BJ (cell line): ENCODE measurements around the gene TBC1D17. TPM values are rescaled to one million over a fixed set of nuclear protein-coding genes. Genes with fewer than 3 reads are reported as not detected.

ENCODE experiments used
- CTCF ChIA-PET: fragments of 350-600 bp; formaldehyde crosslinking; extraction: SDS; loops from one replicate; lab custom pipeline; 2021; ENCODE audit warnings: antibody characterized with exemption, inconsistent platforms; lab: Yijun Ruan, JAX
- POLR2A ChIA-PET: fragments of 300-600 bp; sonication (Branson Sonifier 250); formaldehyde crosslinking; extraction: SDS; loops from one replicate; lab custom pipeline; 2021; ENCODE audit warnings: antibody characterized with exemption; lab: Charles Lee
- DNase-seq: peaks from one replicate; pipeline ENCODE4 v3.0.0-alpha.2; 2011; ENCODE audit warnings: low read depth
- H3K27me3 ChIP-seq: 2 replicates; pipeline ENCODE4 v1.6.0; 2011; ENCODE audit warnings: low read length; ENCODE audit not compliant: control insufficient read depth, insufficient read depth
- H3K36me3 ChIP-seq: 2 replicates; pipeline ENCODE4 v1.5.1; 2011; ENCODE audit warnings: low read length; ENCODE audit not compliant: control insufficient read depth, insufficient read depth
- H3K4me3 ChIP-seq: 2 replicates; pipeline ENCODE4 v1.5.1; 2011; ENCODE audit warnings: low read depth, mild to moderate bottlenecking, control low read depth, low read length
- polyA plus RNA-seq: library from polyadenylated mRNA; depleted of rRNA; stranded (reverse); fragments of >200 nt; gene quantifications from 2 replicates; pipeline ENCODE4 v1.2.3, GENCODE V29; 2011
- TF ChIP-seq, protein P1 (sequence below): IDR thresholded peaks from 2 replicates; pipeline ENCODE4 v1.5.1; 2011; ENCODE audit warnings: low read depth, mild to moderate bottlenecking, control low read depth, inconsistent platforms, low read length, moderate library complexity; ENCODE audit not compliant: insufficient read depth

Gene TBC1D17
- polyA plus RNA-seq, 1 experiment, result 26.7 TPM

DNA sequence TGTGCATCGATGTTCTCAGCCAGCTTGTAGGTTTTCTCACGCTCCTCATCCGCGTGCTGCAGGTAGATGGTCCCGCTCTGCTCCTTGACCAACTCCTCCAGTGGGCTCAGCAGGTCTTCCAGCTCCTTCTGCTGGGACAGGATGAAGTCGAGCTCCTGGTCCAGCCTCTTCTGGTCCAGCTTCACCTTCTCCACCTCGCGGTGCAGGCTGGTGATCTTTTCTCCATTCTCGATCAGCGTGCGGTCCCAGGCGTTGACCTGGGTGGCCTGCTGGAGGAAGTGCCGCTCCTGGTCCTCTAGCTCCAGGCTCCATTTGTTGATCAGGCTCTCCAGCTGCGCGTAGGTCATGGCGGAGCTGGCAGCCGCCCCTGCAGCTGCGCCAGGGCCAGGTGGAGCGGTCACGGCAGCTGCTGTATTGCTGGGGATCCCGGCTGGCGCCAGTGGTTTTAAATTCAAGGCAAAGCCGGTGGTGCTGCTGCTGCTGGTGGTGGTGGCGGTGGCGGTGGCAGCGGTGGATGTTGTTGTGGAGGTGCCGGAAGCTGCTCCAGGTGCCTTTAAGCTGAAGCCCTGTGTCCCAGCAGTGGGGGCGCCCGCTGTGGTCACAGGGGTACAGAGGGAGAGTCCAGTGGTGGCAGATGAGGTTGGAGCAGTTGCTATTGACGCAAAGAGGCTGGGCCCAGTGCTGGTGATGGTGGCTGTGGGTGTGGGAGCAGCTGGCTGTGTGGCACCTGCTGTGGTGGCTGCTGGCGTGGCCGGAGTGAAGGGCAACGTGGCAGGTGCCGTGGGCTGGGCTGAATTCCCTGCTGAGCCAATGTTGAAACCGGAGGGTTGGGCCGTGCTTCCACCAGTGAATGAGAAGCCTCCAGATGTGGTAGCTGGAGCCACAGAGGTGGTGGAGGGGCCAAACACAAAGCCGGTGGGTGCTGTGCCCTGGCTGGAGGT lies 31.2 kb downstream of the TBC1D17 start:
- Histone ChIP-seq H3K4me3 (no peak overlapping the region), H3K27me3 (no peaks in the 10 kb centered on the region), H3K36me3 (peaks cover 26% of the 10 kb centered on the region)
- TF ChIP-seq, protein P1, sequence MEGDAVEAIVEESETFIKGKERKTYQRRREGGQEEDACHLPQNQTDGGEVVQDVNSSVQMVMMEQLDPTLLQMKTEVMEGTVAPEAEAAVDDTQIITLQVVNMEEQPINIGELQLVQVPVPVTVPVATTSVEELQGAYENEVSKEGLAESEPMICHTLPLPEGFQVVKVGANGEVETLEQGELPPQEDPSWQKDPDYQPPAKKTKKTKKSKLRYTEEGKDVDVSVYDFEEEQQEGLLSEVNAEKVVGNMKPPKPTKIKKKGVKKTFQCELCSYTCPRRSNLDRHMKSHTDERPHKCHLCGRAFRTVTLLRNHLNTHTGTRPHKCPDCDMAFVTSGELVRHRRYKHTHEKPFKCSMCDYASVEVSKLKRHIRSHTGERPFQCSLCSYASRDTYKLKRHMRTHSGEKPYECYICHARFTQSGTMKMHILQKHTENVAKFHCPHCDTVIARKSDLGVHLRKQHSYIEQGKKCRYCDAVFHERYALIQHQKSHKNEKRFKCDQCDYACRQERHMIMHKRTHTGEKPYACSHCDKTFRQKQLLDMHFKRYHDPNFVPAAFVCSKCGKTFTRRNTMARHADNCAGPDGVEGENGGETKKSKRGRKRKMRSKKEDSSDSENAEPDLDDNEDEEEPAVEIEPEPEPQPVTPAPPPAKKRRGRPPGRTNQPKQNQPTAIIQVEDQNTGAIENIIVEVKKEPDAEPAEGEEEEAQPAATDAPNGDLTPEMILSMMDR, result no peak
- POLR2A ChIA-PET, result interaction anchor here (0.6 kb wide), 1 partner anchor 45 kb away, joined by 3 read pairs; no protein-coding TSS in a partner anchor
- CTCF ChIA-PET, result interaction anchor here (1.8 kb wide), 1 partner anchor 18 kb away, joined by 7 read pairs; no protein-coding TSS in a partner anchor
- DNase-seq, result no peak

DNA sequence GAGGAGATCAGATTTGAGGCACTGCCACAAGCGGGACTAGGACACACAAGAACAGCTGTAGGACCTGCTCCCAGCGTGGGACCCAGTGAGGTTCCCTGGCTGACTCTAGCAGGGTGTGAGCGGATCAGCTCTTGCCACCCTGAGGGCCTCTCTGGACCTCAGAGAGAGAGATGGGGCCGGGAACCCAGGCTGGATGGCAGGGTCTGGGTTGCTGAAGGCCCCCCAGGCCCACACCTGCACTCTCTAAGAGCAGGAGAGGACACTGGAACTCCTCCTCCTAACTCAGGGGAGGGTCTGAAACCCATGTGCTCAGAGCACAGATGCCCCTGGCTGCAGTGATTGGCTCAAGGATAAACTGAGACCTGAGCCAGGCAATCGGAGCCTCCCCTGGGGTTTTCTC lies 32.7 kb downstream of the TBC1D17 start:
- Histone ChIP-seq H3K36me3 (peaks cover 26% of the 10 kb centered on the region), H3K27me3 (no peaks in the 10 kb centered on the region), H3K4me3 (no peak overlapping the region)
- ChIA-PET POLR2A (no interaction called here), CTCF (interaction anchor here (1.2 to 1.3 kb wide), 2 partner anchors 10 to 20 kb away, joined by 3 read pairs; no protein-coding TSS in a partner anchor)
- TF ChIP-seq, protein P1, result no peak
- no peak for DNase-seq

DNA sequence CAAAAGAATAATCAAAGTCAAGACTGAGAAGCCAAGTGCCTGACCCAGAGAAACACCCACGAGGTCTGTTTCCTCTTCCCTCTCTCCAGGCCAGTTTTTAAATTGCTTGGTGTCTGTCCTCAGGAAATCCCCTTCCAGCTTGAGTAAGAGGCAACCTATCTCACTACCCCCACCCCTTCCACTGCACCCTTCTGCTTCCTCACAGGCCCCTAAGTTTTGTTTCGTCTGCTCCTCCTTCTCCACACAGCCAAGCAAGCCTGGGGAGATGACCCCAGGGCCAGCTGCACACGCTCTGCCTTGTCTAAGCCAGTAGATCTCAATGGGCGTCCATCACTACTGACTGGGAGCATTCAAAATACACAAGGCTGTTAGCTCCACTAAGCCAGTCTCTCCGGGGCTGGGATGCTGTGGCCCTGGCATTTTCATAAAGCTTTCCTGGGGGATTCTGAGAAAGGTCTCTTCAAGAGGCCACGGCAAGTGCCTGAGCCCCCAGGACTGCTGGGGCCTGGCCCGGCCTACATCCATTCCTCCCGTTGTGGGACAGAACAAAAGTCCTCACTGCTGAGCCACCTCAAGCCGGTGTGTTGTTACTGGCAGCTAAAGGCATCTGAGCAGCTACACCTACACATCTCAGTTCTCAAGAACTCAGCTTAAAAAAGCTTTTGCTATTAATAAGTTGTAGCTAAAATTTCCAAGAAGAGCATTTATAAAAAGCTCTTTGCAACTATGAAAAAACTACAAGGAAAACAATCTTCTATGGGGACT lies 34.1 kb downstream of the TBC1D17 start:
- TF ChIP-seq, protein P1, result no peak
- H3K27me3 ChIP-seq, result no peaks in the 10 kb centered on the region
- H3K36me3 ChIP-seq, result peaks cover 30% of the 10 kb centered on the region
- POLR2A ChIA-PET, result no interaction called here
- CTCF ChIA-PET, result interaction anchor here (1.1 to 1.5 kb wide), 4 partner anchors 8 to 21 kb away, joined by 3 to 8 read pairs (median 4); no protein-coding TSS in a partner anchor
- DNase-seq, result no peak
- H3K4me3 ChIP-seq, result no peak overlapping the region

DNA sequence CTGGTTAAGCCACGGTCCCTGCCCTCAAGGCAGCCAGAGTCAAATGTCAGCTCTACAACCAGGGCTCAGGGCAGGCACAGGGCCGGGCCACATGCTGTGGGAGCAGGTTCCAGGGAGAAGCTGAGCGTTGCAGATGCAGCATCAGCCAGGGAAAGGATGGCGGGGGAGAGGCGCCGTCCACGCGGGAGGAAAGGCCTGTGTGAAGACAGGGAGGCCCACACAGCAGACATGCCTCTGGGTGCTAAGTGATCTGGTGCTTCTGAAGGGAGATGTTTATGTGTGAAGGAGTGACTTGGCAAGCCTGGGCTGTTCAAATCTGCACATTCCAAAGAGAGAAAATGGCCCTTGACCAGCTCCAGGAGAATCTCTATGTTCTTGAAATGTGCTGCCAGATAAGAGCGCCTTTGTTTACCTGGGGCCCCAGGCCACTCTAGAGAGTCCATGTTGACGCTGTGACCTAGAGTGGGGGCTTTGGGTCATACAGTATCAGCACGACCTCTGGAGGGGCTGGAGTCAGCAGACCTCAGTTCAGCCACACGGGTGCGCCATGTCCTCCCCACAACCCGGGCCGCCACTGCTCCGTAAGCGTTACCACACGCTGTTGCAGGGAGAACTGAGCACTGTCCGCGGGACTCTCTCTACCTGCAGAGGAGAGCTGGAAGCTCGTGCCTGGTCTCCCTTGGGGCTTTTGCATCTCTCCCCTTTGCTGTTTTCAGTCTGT lies 35.6 kb downstream of the TBC1D17 start:
- DNase-seq, result no peak
- ChIA-PET POLR2A (no interaction called here), CTCF (no interaction called here)
- Histone ChIP-seq H3K27me3 (no peaks in the 10 kb centered on the region), H3K4me3 (no peak overlapping the region), H3K36me3 (peaks cover 22% of the 10 kb centered on the region)
- TF ChIP-seq, protein P1, result no peak
